ENCODE results near the gene PSMB2.
"Not testable (repeated sequence)": the region's sequence is repeated elsewhere in the genome, so short reads cannot be mapped to it uniquely, and the experiment has no call there.

PSMB2 gene

GRCh38 chr1:35588197-35588910, 53.0 kb downstream of the PSMB2 start:
- Histone ChIP-seq H3K79me2 (ENCODE audit: insufficient read depth, low read length) (no peaks in the 10 kb centered on the region), H3F3A (ENCODE audit: insufficient read depth) (no peaks in the 10 kb centered on the region), H2AFZ (ENCODE audit: low read depth, low read length, severe bottlenecking) (no peak overlapping the region), H3K36me3 (ENCODE audit: low read length) (no peaks in the 10 kb centered on the region), H3K9ac (ENCODE audit: low read length) (no peak overlapping the region), H3K27me3 (ENCODE audit: low read length) (no peaks in the 10 kb centered on the region), H3K27ac (ENCODE audit: low read depth, low read length) (no peak overlapping the region), H3K9me3 (ENCODE audit: insufficient read depth, low read length) (no peaks in the 10 kb centered on the region), H3K9me2 (replicated peaks; ENCODE audit: insufficient read depth, low read length) (no peaks in the 10 kb centered on the region), H3K4me3 (ENCODE audit: insufficient read depth, low read length, poor library complexity, severe bottlenecking) (no peak overlapping the region), H4K20me1 (ENCODE audit: low read depth, low read length) (no peaks in the 10 kb centered on the region), H3K4me2 (ENCODE audit: low read depth, low read length, poor library complexity, severe bottlenecking) (no peak overlapping the region)
- TF ChIP-seq, protein P1, sequence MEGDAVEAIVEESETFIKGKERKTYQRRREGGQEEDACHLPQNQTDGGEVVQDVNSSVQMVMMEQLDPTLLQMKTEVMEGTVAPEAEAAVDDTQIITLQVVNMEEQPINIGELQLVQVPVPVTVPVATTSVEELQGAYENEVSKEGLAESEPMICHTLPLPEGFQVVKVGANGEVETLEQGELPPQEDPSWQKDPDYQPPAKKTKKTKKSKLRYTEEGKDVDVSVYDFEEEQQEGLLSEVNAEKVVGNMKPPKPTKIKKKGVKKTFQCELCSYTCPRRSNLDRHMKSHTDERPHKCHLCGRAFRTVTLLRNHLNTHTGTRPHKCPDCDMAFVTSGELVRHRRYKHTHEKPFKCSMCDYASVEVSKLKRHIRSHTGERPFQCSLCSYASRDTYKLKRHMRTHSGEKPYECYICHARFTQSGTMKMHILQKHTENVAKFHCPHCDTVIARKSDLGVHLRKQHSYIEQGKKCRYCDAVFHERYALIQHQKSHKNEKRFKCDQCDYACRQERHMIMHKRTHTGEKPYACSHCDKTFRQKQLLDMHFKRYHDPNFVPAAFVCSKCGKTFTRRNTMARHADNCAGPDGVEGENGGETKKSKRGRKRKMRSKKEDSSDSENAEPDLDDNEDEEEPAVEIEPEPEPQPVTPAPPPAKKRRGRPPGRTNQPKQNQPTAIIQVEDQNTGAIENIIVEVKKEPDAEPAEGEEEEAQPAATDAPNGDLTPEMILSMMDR (IDR thresholded peaks at IDR 0.05; ENCODE audit: insufficient read depth, low read length, poor library complexity, severe bottlenecking): no peak
- TF ChIP-seq EZH2phosphoT487 (conservative IDR thresholded peaks at IDR 0.05; ENCODE audit: low read length): no peak

DNA sequence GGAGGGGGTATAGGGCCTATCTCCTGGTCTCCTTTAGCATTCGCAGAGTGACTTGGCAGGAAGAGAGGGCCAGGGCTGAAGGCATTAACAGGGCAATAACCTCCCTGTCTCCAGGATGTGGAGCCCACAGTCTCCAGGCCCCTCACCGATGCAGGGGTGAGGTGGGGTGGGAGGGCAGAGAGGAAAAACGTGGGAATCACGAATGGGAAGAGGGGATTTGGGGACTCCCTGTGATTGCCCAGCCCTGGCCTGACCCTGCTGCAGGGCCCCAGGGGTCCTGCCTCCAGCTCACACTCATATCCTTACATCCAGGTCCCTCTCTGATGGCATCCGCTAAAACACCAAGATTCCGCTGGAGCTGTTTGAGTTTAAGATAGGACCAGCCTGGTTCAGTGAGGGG, 53.6 kb downstream of the PSMB2 start:
- Histone ChIP-seq H3K79me2 (ENCODE audit: insufficient read depth, low read length) (no peaks in the 10 kb centered on the region), H3K9me3 (ENCODE audit: insufficient read depth, low read length) (no peaks in the 10 kb centered on the region), H3K9me2 (replicated peaks; ENCODE audit: insufficient read depth, low read length) (no peaks in the 10 kb centered on the region), H2AFZ (ENCODE audit: low read depth, low read length, severe bottlenecking) (no peak overlapping the region), H4K20me1 (ENCODE audit: low read depth, low read length) (no peaks in the 10 kb centered on the region), H3K9ac (ENCODE audit: low read length) (no peak overlapping the region), H3K4me3 (ENCODE audit: insufficient read depth, low read length, poor library complexity, severe bottlenecking) (no peak overlapping the region), H3K27me3 (ENCODE audit: low read length) (no peaks in the 10 kb centered on the region), H3K4me2 (ENCODE audit: low read depth, low read length, poor library complexity, severe bottlenecking) (no peak overlapping the region), H3K27ac (ENCODE audit: low read depth, low read length) (no peak overlapping the region), H3F3A (ENCODE audit: insufficient read depth) (no peaks in the 10 kb centered on the region), H3K36me3 (ENCODE audit: low read length) (no peaks in the 10 kb centered on the region)
- no peak for TF ChIP-seq EZH2phosphoT487 (conservative IDR thresholded peaks at IDR 0.05; ENCODE audit: low read length)
- TF ChIP-seq, protein P1 (IDR thresholded peaks at IDR 0.05; ENCODE audit: insufficient read depth, low read length, poor library complexity, severe bottlenecking): no peak

GRCh38 chr1:35586808-35587207, 54.5 kb downstream of the PSMB2 start:
- Histone ChIP-seq H3K36me3 (ENCODE audit: low read length) (no peaks in the 10 kb centered on the region), H3K9me3 (ENCODE audit: insufficient read depth, low read length) (no peaks in the 10 kb centered on the region)

GRCh38 chr1:35585805-35586204, 55.5 kb downstream of the PSMB2 start:
- H3K27ac ChIP-seq (ENCODE audit: low read depth, low read length); H3K36me3 ChIP-seq (ENCODE audit: low read length); H4K20me1 ChIP-seq (ENCODE audit: low read depth, low read length); H3K27me3 ChIP-seq (ENCODE audit: low read length); H3K9ac ChIP-seq (ENCODE audit: low read length); H3K4me2 ChIP-seq (ENCODE audit: low read depth, low read length, poor library complexity, severe bottlenecking); H3K79me2 ChIP-seq (ENCODE audit: insufficient read depth, low read length); H3K4me3 ChIP-seq (ENCODE audit: insufficient read depth, low read length, poor library complexity, severe bottlenecking); H3K9me3 ChIP-seq (ENCODE audit: insufficient read depth, low read length); H3F3A ChIP-seq (ENCODE audit: insufficient read depth); H2AFZ ChIP-seq (ENCODE audit: low read depth, low read length, severe bottlenecking); H3K9me2 ChIP-seq (replicated peaks; ENCODE audit: insufficient read depth, low read length): not testable (repeated sequence)

More at GRCh38 chr1:35586808-35587207, 54.5 kb downstream of the PSMB2 start:
- Histone ChIP-seq H3K27ac (ENCODE audit: low read depth, low read length) (no peak overlapping the region), H4K20me1 (ENCODE audit: low read depth, low read length) (no peaks in the 10 kb centered on the region), H3F3A (ENCODE audit: insufficient read depth) (no peaks in the 10 kb centered on the region), H3K4me3 (ENCODE audit: insufficient read depth, low read length, poor library complexity, severe bottlenecking) (no peak overlapping the region), H3K4me2 (ENCODE audit: low read depth, low read length, poor library complexity, severe bottlenecking) (no peak overlapping the region), H3K27me3 (ENCODE audit: low read length) (no peaks in the 10 kb centered on the region), H3K9me2 (replicated peaks; ENCODE audit: insufficient read depth, low read length) (no peaks in the 10 kb centered on the region), H3K79me2 (ENCODE audit: insufficient read depth, low read length) (no peaks in the 10 kb centered on the region), H3K9ac (ENCODE audit: low read length) (no peak overlapping the region), H2AFZ (ENCODE audit: low read depth, low read length, severe bottlenecking) (no peak overlapping the region)
- TF ChIP-seq EZH2phosphoT487 (conservative IDR thresholded peaks at IDR 0.05; ENCODE audit: low read length): no peak
- TF ChIP-seq, protein P1 (IDR thresholded peaks at IDR 0.05; ENCODE audit: insufficient read depth, low read length, poor library complexity, severe bottlenecking): no peak
